Measurements from ENCODE around the gene KRTAP2-1.

GRCh38 chr17:41015454-41015853 lies 31.7 kb downstream of the KRTAP2-1 start:
- no peak for TF ChIP-seq EZH2phosphoT487 (IDR thresholded peaks at IDR 0.05; ENCODE audit: borderline replicate concordance, low read depth, low read length)
- TF ChIP-seq CTCF (conservative IDR thresholded peaks at IDR 0.05; ENCODE audit: low read length): no peak
